ENCODE measurements around the gene CISH. TPM values are rescaled to one million over a fixed set of nuclear protein-coding genes. Genes with fewer than 3 reads are reported as not detected.
A peak's percentile ranks its signal among the peaks of the same experiment; 100 is the strongest.

CISH gene
- total and polyA plus RNA-seq, 9 of the 15 experiments (the other 6 are each of a cell fraction or from before 2014, with no cell fraction given): 1.7 to 47.7 (median 18.3) TPM

DNA sequence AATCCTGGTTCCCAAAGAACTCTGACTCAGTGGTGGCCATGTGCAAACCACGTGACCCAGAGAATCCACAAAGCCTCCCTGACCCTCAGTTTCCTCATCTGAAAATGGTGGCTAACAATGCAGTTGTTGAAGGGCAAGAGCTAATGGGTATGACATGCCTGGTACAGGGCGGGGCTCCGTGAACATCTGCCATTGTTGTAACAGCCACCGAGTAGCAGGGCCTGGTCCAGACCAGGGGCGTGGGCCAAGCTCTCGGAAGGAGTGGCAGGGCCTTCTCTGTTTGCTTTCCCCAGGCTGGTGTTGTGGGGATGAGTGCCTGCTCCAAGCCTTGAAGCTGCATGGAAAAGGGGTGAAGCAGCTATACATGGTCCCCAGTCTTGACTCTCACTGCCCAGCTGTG is 18.8 kb upstream of the CISH start:
- H4K20me1 ChIP-seq (replicated peaks; ENCODE audit: control insufficient read depth, insufficient read depth, low read length): peaks cover 23% of the 10 kb centered on the region
- ATAC-seq: no peak
- H3K36me3 ChIP-seq (ENCODE audit: control insufficient read depth, insufficient read depth, low read length): peaks cover 25% of the 10 kb centered on the region; the same call in 1 of the 3 replicates
- no peaks in the 10 kb centered on the region for H3K27me3 ChIP-seq (ENCODE audit: control insufficient read depth in 2 of 2, insufficient read depth in 2 of 2, low read length in 2 of 2)
- no peak overlapping the region for H3K27ac ChIP-seq (ENCODE audit: extremely low read depth, low read depth, low read length)
- peaks cover 26% of the 10 kb centered on the region for H3K79me2 ChIP-seq (ENCODE audit: control insufficient read depth, insufficient read depth, low read length)
- no peaks in the 10 kb centered on the region for H3K9me1 ChIP-seq (ENCODE audit: control insufficient read depth, insufficient read depth, low read length)
- DNase-seq (ENCODE audit: extremely low read depth in 1 of 4, low spot score in 3 of 4): no peak
- H3K4me2 ChIP-seq (ENCODE audit: insufficient read depth, low read length): no peak overlapping the region
- in situ Hi-C loops (cut with MboI): loop anchor here (25.0 kb wide), 1 partner anchor 1057 kb away; no protein-coding TSS in a partner anchor
- no peak overlapping the region for H3K4me3 ChIP-seq
- ChIA-PET POLR2A (interaction anchor here (1.4 kb wide), 1 partner anchor 11 kb away, joined by 5 read pairs; no protein-coding TSS in a partner anchor), CTCF (ENCODE audit: low intra/inter-chr PET ratio) (no interaction called here)
- no peaks in the 10 kb centered on the region for H3K9me3 ChIP-seq (replicated peaks; ENCODE audit: control insufficient read depth, insufficient read depth, low read depth, low read length)
- intact Hi-C loops (cut with micrococcal nuclease): no loop called here
- H3K9ac ChIP-seq (ENCODE audit: insufficient read depth in 1 of 2, low read depth in 2 of 2, low read length in 2 of 2): 0 out of 4 replicates have a peak overlapping the region, but pooled peaks of 1 of the 2 experiments have one; percentile 35
- peaks cover 4 to 14% of the 10 kb centered on the region in 2 experiments for H3K4me1 ChIP-seq (replicated peaks in 1 of 2; ENCODE audit: control insufficient read depth in 2 of 2, insufficient read depth in 2 of 2, low read length in 2 of 2)
- FAIRE-seq: no peak
- 100% methylated on average over 1 of the region's 6 CpGs for WGBS (ENCODE audit: insufficient coverage, low coverage, missing lambda C conversion rate)
- H2AFZ ChIP-seq (ENCODE audit: low read depth, low read length): no peak overlapping the region
- BruUV-seq (replicated peaks): no TSS peak
- TF ChIP-seq FOXK1 (CRISPR knock-in tag; IDR thresholded peaks at IDR 0.05; ENCODE audit: borderline replicate concordance) (no peak), RFX1 (IDR thresholded peaks at IDR 0.05) (no peak), KDM5B (IDR thresholded peaks at IDR 0.05; ENCODE audit: insufficient replicate concordance, low read depth, low read length) (no peak), GABPB2 (CRISPR knock-in tag; conservative IDR thresholded peaks at IDR 0.05) (no peak), ZKSCAN1 (IDR thresholded peaks at IDR 0.05; ENCODE audit: low read depth, low read length) (no peak), SAP30 (IDR thresholded peaks at IDR 0.05; ENCODE audit: borderline replicate concordance, insufficient read depth, low read depth, low read length, poor library complexity, severe bottlenecking) (no peak), XRCC5 (IDR thresholded peaks at IDR 0.05; ENCODE audit: low read depth, low read length) (no peak), ELF1 (tag; IDR thresholded peaks at IDR 0.05) (no peak), L3MBTL2 (IDR thresholded peaks at IDR 0.05) (no peak), RBM39 (optimal IDR thresholded peaks at IDR 0.05; ENCODE audit: low read depth, low read length) (no peak), ELF2 (CRISPR knock-in tag; IDR thresholded peaks at IDR 0.05) (no peak), RHOXF2B (CRISPR knock-in tag; conservative IDR thresholded peaks at IDR 0.05) (no peak), CBFA2T3 (IDR thresholded peaks at IDR 0.05) (no peak), SPI1 (IDR thresholded peaks at IDR 0.05; ENCODE audit: borderline replicate concordance, low read depth, low read length) (no peak)
- TF ChIP-seq, protein P1, sequence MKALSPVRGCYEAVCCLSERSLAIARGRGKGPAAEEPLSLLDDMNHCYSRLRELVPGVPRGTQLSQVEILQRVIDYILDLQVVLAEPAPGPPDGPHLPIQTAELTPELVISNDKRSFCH (CRISPR knock-in tag; IDR thresholded peaks at IDR 0.05): no peak
- TF ChIP-seq, protein P1 (tag; IDR thresholded peaks at IDR 0.05): no peak
- TF ChIP-seq, protein P2, sequence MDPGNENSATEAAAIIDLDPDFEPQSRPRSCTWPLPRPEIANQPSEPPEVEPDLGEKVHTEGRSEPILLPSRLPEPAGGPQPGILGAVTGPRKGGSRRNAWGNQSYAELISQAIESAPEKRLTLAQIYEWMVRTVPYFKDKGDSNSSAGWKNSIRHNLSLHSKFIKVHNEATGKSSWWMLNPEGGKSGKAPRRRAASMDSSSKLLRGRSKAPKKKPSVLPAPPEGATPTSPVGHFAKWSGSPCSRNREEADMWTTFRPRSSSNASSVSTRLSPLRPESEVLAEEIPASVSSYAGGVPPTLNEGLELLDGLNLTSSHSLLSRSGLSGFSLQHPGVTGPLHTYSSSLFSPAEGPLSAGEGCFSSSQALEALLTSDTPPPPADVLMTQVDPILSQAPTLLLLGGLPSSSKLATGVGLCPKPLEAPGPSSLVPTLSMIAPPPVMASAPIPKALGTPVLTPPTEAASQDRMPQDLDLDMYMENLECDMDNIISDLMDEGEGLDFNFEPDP (CRISPR knock-in tag; IDR thresholded peaks at IDR 0.05): no peak

All from K562 (cell line).